BJ (cell line): ENCODE data around the gene ZFAND5. TPM values are rescaled to one million over a fixed set of nuclear protein-coding genes. Genes with fewer than 3 reads are reported as not detected.
A peak's percentile ranks its signal among the peaks of the same experiment; 100 is the strongest.

Experiments used
- CTCF ChIA-PET: fragments of 350-600 bp; formaldehyde crosslinking; extraction: SDS; loops from one replicate; lab custom pipeline; 2021; ENCODE audit warnings: antibody characterized with exemption, inconsistent platforms; lab: Yijun Ruan, JAX
- POLR2A ChIA-PET: fragments of 300-600 bp; sonication (Branson Sonifier 250); formaldehyde crosslinking; extraction: SDS; loops from one replicate; lab custom pipeline; 2021; ENCODE audit warnings: antibody characterized with exemption; lab: Charles Lee
- DNase-seq: peaks from one replicate; pipeline ENCODE4 v3.0.0-alpha.2; 2011; ENCODE audit warnings: low read depth
- H3K27me3 ChIP-seq: 2 replicates; pipeline ENCODE4 v1.6.0; 2011; ENCODE audit warnings: low read length; ENCODE audit not compliant: control insufficient read depth, insufficient read depth
- H3K36me3 ChIP-seq: 2 replicates; pipeline ENCODE4 v1.5.1; 2011; ENCODE audit warnings: low read length; ENCODE audit not compliant: control insufficient read depth, insufficient read depth
- H3K4me3 ChIP-seq: 2 replicates; pipeline ENCODE4 v1.5.1; 2011; ENCODE audit warnings: low read depth, mild to moderate bottlenecking, control low read depth, low read length
- polyA plus RNA-seq: library from polyadenylated mRNA; depleted of rRNA; stranded (reverse); fragments of >200 nt; gene quantifications from 2 replicates; pipeline ENCODE4 v1.2.3, GENCODE V29; 2011
- TF ChIP-seq, protein P1 (sequence below): IDR thresholded peaks from 2 replicates; pipeline ENCODE4 v1.5.1; 2011; ENCODE audit warnings: low read depth, mild to moderate bottlenecking, control low read depth, inconsistent platforms, low read length, moderate library complexity; ENCODE audit not compliant: insufficient read depth

The ZFAND5 gene
- polyA plus RNA-seq, 1 experiment, result 172 TPM

DNA sequence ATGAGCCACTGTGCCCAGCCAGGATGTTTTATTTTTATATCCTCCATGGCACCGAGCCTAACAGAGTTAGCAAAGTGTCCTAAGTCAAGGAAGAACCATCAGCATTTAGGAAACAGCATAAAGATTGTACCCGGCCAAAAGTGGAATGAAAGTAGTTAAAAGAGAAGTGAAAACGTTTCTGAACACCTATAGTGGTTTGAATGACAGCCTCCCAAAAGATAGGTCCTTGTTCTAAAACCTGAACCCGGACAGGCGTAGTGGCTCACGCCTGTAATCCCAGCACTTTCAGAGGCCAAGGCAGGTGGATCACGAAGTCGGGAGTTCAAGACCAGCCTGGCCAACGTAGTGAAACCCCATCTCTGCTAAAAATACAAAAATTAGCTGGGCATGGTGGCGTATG, 37.4 kb downstream of the ZFAND5 start:
- POLR2A ChIA-PET, result no interaction called here
- TF ChIP-seq, protein P1, sequence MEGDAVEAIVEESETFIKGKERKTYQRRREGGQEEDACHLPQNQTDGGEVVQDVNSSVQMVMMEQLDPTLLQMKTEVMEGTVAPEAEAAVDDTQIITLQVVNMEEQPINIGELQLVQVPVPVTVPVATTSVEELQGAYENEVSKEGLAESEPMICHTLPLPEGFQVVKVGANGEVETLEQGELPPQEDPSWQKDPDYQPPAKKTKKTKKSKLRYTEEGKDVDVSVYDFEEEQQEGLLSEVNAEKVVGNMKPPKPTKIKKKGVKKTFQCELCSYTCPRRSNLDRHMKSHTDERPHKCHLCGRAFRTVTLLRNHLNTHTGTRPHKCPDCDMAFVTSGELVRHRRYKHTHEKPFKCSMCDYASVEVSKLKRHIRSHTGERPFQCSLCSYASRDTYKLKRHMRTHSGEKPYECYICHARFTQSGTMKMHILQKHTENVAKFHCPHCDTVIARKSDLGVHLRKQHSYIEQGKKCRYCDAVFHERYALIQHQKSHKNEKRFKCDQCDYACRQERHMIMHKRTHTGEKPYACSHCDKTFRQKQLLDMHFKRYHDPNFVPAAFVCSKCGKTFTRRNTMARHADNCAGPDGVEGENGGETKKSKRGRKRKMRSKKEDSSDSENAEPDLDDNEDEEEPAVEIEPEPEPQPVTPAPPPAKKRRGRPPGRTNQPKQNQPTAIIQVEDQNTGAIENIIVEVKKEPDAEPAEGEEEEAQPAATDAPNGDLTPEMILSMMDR, result no peak
- Histone ChIP-seq H3K36me3 (no peaks in the 10 kb centered on the region), H3K4me3 (no peak overlapping the region), H3K27me3 (no peaks in the 10 kb centered on the region)
- CTCF ChIA-PET, result interaction anchor here (1.1 kb wide), 1 partner anchor 14 kb away, joined by 4 read pairs; no protein-coding TSS in a partner anchor
- DNase-seq, result no peak

- TF ChIP-seq, protein P1, result no peak
- DNase-seq, result no peak
- Histone ChIP-seq H3K36me3 (no peaks in the 10 kb centered on the region), H3K4me3 (no peak overlapping the region), H3K27me3 (no peaks in the 10 kb centered on the region)
- CTCF ChIA-PET, result interaction anchor here (0.6 to 1.1 kb wide), 2 partner anchors 13 to 16 kb away, joined by 3 to 4 read pairs; no protein-coding TSS in a partner anchor
- POLR2A ChIA-PET, result no interaction called here
Observed at GRCh38 chr9:72326641-72327040, 38.4 kb downstream of the ZFAND5 start.

DNA sequence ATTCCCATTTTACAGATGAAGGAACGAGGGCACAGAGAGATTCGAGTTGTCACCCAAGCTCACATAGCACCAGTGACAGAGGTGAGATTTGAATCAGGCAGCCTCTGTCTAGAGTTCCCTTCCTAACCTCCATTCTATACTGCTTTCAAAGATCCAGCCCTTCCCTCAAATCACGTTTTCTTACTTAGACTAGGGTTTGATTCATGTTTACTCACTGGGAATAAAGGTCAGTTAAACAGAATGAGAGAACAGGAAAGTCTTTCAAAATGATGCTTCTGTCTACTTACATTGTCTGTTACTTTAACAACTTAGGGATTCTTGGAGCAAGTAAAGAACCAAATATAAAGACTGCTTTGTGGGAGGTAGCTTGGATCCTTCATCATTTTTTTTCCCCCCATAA, 40.0 kb downstream of the ZFAND5 start:
- no peak for DNase-seq
- Histone ChIP-seq H3K36me3 (no peaks in the 10 kb centered on the region), H3K4me3 (no peak overlapping the region), H3K27me3 (no peaks in the 10 kb centered on the region)
- CTCF ChIA-PET, result interaction anchor here (0.7 to 0.9 kb wide), 2 partner anchors 10 to 245 kb away, joined by 3 to 4 read pairs; no protein-coding TSS in a partner anchor
- POLR2A ChIA-PET, result no interaction called here
- TF ChIP-seq, protein P1, result no peak

DNA sequence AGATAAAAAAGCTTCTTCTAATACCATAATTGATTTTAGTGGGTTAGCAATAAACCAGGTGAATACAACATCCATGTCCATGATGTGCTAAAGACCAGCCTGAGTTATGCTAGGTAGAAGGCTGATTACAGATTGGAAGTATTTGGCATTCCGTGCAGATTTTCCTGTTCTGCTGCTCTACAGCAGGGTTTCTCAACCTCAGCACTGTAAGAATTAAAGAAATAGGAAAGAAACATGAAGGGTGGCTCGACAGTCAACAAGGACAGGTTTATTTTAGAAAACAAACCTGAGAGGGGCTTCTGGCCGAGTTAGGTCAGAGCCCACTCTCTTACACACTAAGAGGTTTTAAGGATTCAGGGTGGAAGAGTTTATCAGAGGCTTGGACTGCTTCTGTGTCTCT, 42.3 kb downstream of the ZFAND5 start:
- Histone ChIP-seq H3K27me3 (no peaks in the 10 kb centered on the region), H3K36me3 (no peaks in the 10 kb centered on the region), H3K4me3 (no peak overlapping the region)
- ChIA-PET CTCF (no interaction called here), POLR2A (no interaction called here)
- no peak for DNase-seq
- TF ChIP-seq, protein P1, result no peak

DNA sequence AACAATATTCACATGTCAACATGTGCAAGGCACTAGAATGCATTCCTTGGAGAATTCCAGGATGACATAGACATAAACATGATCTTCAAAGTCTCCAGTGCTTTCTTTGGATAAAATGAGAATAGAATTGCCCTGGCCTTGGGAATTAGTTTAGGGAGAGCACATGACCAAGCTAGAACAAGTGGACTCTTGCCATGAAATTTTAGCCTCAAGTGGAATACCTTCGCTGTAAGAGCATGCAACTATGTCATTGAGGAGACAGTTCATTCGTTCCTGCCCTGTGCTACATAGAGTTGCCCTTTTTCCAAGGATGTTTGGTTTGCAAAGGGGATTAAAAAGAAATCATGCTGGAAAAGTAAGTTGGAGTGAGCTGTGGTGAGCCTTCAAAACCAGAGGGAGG, 42.7 kb downstream of the ZFAND5 start:
- ChIA-PET CTCF (interaction anchor here (0.6 kb wide), 1 partner anchor 51 kb away, joined by 3 read pairs; no protein-coding TSS in a partner anchor), POLR2A (no interaction called here)
- Histone ChIP-seq H3K27me3 (no peaks in the 10 kb centered on the region), H3K36me3 (no peaks in the 10 kb centered on the region), H3K4me3 (no peak overlapping the region)
- TF ChIP-seq, protein P1, result no peak
- DNase-seq, result peak; percentile 18
